ENCODE results near the gene C2orf74. TPM values are rescaled to one million over a fixed set of nuclear protein-coding genes. Genes with fewer than 3 reads are reported as not detected.

The C2orf74 gene
- total RNA-seq, 1 experiment from 2014 or later = 8.1 TPM

DNA sequence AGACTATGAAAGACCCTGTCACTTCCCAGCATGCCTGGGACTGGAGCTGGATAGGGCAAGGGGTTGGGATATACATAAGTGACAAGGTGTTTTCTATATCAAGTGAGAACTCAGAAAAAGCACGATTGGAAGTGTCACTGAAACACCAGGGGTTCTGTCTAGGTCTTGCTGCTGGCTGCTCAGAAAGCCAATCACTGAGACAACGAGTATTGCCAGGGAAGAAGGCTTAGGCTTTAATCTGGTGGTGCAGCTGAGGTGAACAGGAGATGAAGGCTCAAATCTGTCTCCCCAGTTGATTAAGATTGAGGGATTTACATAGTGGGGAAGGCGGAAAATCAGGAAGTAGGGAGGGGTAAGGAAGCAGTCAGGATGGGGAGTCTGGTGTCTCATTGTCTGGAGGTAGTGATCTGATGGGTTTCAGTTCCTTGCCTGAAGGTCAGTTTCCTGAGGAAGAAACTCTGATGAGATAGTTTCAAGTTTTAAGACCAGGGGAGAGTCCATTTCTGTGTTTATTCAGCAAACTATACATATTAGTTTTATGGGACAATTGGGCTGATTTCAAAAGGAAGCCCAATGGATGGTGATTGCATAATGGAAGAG lies 3.5 kb upstream of the C2orf74 start:
- Mint-ChIP-seq H3K4me1 (no peaks in the 10 kb centered on the region), H3K4me3 (no peak overlapping the region), H3K36me3 (peaks cover 16% of the 10 kb centered on the region), H3K27ac (no peak overlapping the region), H3K27me3 (ENCODE audit: low read depth) (no peaks in the 10 kb centered on the region), H3K9me3 (peaks cover 6% of the 10 kb centered on the region)
- TF ChIP-seq, protein P1, sequence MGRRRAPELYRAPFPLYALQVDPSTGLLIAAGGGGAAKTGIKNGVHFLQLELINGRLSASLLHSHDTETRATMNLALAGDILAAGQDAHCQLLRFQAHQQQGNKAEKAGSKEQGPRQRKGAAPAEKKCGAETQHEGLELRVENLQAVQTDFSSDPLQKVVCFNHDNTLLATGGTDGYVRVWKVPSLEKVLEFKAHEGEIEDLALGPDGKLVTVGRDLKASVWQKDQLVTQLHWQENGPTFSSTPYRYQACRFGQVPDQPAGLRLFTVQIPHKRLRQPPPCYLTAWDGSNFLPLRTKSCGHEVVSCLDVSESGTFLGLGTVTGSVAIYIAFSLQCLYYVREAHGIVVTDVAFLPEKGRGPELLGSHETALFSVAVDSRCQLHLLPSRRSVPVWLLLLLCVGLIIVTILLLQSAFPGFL (CRISPR knock-in tag; IDR thresholded peaks at IDR 0.05; ENCODE audit: borderline replicate concordance) = no peak
- no peak for TF ChIP-seq CBFB (CRISPR knock-in tag; IDR thresholded peaks at IDR 0.05; ENCODE audit: low read depth)
- TF ChIP-seq ZNF263 (CRISPR knock-in tag; IDR thresholded peaks at IDR 0.05; ENCODE audit: low read depth) = no peak
- TF ChIP-seq, protein P2, sequence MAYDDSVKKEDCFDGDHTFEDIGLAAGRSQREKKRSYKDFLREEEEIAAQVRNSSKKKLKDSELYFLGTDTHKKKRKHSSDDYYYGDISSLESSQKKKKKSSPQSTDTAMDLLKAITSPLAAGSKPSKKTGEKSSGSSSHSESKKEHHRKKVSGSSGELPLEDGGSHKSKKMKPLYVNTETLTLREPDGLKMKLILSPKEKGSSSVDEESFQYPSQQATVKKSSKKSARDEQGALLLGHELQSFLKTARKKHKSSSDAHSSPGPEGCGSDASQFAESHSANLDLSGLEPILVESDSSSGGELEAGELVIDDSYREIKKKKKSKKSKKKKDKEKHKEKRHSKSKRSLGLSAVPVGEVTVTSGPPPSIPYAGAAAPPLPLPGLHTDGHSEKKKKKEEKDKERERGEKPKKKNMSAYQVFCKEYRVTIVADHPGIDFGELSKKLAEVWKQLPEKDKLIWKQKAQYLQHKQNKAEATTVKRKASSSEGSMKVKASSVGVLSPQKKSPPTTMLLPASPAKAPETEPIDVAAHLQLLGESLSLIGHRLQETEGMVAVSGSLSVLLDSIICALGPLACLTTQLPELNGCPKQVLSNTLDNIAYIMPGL (CRISPR knock-in tag; IDR thresholded peaks at IDR 0.05) = no peak
- TF ChIP-seq, protein P3, sequence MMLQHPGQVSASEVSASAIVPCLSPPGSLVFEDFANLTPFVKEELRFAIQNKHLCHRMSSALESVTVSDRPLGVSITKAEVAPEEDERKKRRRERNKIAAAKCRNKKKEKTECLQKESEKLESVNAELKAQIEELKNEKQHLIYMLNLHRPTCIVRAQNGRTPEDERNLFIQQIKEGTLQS (CRISPR knock-in tag; conservative IDR thresholded peaks at IDR 0.05) = no peak
- TF ChIP-seq, protein P4, sequence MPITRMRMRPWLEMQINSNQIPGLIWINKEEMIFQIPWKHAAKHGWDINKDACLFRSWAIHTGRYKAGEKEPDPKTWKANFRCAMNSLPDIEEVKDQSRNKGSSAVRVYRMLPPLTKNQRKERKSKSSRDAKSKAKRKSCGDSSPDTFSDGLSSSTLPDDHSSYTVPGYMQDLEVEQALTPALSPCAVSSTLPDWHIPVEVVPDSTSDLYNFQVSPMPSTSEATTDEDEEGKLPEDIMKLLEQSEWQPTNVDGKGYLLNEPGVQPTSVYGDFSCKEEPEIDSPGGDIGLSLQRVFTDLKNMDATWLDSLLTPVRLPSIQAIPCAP (CRISPR knock-in tag; IDR thresholded peaks at IDR 0.05) = no peak
- TF ChIP-seq TEAD4 (CRISPR knock-in tag; IDR thresholded peaks at IDR 0.05) = no peak
- TF ChIP-seq IRF2 (CRISPR knock-in tag; IDR thresholded peaks at IDR 0.05; ENCODE audit: borderline replicate concordance, low read depth) = no peak
- no peak for TF ChIP-seq SP1 (CRISPR knock-in tag; conservative IDR thresholded peaks at IDR 0.05)
- no peak for TF ChIP-seq GTF2I (CRISPR knock-in tag; conservative IDR thresholded peaks at IDR 0.05)
- TF ChIP-seq, protein P5, sequence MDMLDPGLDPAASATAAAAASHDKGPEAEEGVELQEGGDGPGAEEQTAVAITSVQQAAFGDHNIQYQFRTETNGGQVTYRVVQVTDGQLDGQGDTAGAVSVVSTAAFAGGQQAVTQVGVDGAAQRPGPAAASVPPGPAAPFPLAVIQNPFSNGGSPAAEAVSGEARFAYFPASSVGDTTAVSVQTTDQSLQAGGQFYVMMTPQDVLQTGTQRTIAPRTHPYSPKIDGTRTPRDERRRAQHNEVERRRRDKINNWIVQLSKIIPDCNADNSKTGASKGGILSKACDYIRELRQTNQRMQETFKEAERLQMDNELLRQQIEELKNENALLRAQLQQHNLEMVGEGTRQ (CRISPR knock-in tag; IDR thresholded peaks at IDR 0.05) = no peak
- no peak for TF ChIP-seq SOX15 (CRISPR knock-in tag; IDR thresholded peaks at IDR 0.05)
- no peak for TF ChIP-seq RORB (CRISPR knock-in tag; IDR thresholded peaks at IDR 0.05)
- TF ChIP-seq, protein P6, sequence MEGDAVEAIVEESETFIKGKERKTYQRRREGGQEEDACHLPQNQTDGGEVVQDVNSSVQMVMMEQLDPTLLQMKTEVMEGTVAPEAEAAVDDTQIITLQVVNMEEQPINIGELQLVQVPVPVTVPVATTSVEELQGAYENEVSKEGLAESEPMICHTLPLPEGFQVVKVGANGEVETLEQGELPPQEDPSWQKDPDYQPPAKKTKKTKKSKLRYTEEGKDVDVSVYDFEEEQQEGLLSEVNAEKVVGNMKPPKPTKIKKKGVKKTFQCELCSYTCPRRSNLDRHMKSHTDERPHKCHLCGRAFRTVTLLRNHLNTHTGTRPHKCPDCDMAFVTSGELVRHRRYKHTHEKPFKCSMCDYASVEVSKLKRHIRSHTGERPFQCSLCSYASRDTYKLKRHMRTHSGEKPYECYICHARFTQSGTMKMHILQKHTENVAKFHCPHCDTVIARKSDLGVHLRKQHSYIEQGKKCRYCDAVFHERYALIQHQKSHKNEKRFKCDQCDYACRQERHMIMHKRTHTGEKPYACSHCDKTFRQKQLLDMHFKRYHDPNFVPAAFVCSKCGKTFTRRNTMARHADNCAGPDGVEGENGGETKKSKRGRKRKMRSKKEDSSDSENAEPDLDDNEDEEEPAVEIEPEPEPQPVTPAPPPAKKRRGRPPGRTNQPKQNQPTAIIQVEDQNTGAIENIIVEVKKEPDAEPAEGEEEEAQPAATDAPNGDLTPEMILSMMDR (IDR thresholded peaks at IDR 0.05) = no peak
- TF ChIP-seq HMGA2 (CRISPR knock-in tag; IDR thresholded peaks at IDR 0.05) = no peak
- TF ChIP-seq, protein P7, sequence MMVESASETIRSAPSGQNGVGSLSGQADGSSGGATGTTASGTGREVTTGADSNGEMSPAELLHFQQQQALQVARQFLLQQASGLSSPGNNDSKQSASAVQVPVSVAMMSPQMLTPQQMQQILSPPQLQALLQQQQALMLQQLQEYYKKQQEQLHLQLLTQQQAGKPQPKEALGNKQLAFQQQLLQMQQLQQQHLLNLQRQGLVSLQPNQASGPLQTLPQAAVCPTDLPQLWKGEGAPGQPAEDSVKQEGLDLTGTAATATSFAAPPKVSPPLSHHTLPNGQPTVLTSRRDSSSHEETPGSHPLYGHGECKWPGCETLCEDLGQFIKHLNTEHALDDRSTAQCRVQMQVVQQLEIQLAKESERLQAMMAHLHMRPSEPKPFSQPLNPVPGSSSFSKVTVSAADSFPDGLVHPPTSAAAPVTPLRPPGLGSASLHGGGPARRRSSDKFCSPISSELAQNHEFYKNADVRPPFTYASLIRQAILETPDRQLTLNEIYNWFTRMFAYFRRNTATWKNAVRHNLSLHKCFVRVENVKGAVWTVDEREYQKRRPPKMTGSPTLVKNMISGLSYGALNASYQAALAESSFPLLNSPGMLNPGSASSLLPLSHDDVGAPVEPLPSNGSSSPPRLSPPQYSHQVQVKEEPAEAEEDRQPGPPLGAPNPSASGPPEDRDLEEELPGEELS (CRISPR knock-in tag; IDR thresholded peaks at IDR 0.05) = no peak
- ChIA-PET CTCF (no interaction called here), POLR2A (no interaction called here)
- DNase-seq (ENCODE audit: low spot score) (no peak), ATAC-seq (no peak)

DNA sequence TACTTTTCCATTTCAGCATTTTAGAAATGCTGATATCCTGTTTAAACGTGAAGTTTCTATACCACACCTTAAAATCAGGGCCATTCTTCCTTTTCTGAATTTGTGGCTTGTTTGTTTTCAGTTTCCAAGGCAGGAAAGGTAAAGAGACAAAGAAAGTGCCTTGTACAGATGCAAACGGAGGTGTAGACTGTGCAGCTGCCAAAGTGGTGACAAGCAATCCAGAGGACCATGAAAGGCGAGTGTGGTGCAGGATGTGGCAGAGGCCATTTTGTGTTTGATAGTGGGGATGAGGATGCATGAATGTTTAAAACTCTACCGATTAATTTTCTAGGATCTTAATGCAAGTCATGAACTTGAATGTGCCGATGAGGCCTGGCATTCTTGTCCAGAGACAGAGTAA lies 733 bp downstream of the C2orf74 start:
- ChIA-PET CTCF (no interaction called here), POLR2A (no interaction called here)
- H3K27ac Mint-ChIP-seq = no peak overlapping the region
- H3K27me3 Mint-ChIP-seq (ENCODE audit: low read depth) = no peaks in the 10 kb centered on the region
- DNase-seq (ENCODE audit: low spot score) = no peak
- H3K4me3 Mint-ChIP-seq = no peak overlapping the region
- peaks cover 6% of the 10 kb centered on the region for H3K9me3 Mint-ChIP-seq
- no peaks in the 10 kb centered on the region for H3K4me1 Mint-ChIP-seq
- ATAC-seq = no peak
- peaks cover 29% of the 10 kb centered on the region for H3K36me3 Mint-ChIP-seq
- TF ChIP-seq HMGA2 (CRISPR knock-in tag; IDR thresholded peaks at IDR 0.05) (no peak), PRRX2 (CRISPR knock-in tag; IDR thresholded peaks at IDR 0.05) (no peak), GABPB1 (CRISPR knock-in tag; IDR thresholded peaks at IDR 0.05) (no peak)
- TF ChIP-seq, protein P8, sequence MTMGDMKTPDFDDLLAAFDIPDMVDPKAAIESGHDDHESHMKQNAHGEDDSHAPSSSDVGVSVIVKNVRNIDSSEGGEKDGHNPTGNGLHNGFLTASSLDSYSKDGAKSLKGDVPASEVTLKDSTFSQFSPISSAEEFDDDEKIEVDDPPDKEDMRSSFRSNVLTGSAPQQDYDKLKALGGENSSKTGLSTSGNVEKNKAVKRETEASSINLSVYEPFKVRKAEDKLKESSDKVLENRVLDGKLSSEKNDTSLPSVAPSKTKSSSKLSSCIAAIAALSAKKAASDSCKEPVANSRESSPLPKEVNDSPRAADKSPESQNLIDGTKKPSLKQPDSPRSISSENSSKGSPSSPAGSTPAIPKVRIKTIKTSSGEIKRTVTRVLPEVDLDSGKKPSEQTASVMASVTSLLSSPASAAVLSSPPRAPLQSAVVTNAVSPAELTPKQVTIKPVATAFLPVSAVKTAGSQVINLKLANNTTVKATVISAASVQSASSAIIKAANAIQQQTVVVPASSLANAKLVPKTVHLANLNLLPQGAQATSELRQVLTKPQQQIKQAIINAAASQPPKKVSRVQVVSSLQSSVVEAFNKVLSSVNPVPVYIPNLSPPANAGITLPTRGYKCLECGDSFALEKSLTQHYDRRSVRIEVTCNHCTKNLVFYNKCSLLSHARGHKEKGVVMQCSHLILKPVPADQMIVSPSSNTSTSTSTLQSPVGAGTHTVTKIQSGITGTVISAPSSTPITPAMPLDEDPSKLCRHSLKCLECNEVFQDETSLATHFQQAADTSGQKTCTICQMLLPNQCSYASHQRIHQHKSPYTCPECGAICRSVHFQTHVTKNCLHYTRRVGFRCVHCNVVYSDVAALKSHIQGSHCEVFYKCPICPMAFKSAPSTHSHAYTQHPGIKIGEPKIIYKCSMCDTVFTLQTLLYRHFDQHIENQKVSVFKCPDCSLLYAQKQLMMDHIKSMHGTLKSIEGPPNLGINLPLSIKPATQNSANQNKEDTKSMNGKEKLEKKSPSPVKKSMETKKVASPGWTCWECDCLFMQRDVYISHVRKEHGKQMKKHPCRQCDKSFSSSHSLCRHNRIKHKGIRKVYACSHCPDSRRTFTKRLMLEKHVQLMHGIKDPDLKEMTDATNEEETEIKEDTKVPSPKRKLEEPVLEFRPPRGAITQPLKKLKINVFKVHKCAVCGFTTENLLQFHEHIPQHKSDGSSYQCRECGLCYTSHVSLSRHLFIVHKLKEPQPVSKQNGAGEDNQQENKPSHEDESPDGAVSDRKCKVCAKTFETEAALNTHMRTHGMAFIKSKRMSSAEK (CRISPR knock-in tag; IDR thresholded peaks at IDR 0.05; ENCODE audit: borderline replicate concordance) = no peak

Measured in WTC11 (cell line).